Osteoblast (primary cell): ENCODE results near the gene PCDH15. TPM values are rescaled to one million over a fixed set of nuclear protein-coding genes. Genes with fewer than 3 reads are reported as not detected.
A peak's percentile ranks its signal among the peaks of the same experiment; 100 is the strongest.

Experiments
- DNase-seq: peaks from one replicate; pipeline ENCODE4 v3.0.0; 2011; ENCODE audit warnings: low spot score, mixed read lengths; ENCODE audit not compliant: insufficient read length; ENCODE audit errors: missing footprints
- H2AFZ ChIP-seq: 2 replicates; pipeline ENCODE4 v1.6.0; 2011; ENCODE audit warnings: mild to moderate bottlenecking, low read length
- H3K27ac ChIP-seq: 2 replicates; pipeline ENCODE4 v1.5.1; 2011; ENCODE audit warnings: mild to moderate bottlenecking, low read depth, low read length, moderate library complexity
- H3K27me3 ChIP-seq: 2 replicates; pipeline ENCODE4 v1.6.0; 2012; ENCODE audit warnings: mild to moderate bottlenecking, control low read depth, inconsistent platforms, low read length, moderate library complexity; ENCODE audit not compliant: insufficient read depth
- H3K36me3 ChIP-seq: 2 replicates; pipeline ENCODE4 v1.5.1; 2011; ENCODE audit warnings: mild to moderate bottlenecking, low read length, control low read depth, moderate library complexity; ENCODE audit not compliant: insufficient read depth
- H3K4me1 ChIP-seq: 2 replicates; pipeline ENCODE4 v1.5.1; 2011; ENCODE audit warnings: mild to moderate bottlenecking, low read length, control low read depth, moderate library complexity; ENCODE audit not compliant: insufficient read depth
- H3K4me2 ChIP-seq: 2 replicates; pipeline ENCODE4 v1.6.0; 2011; ENCODE audit warnings: mild to moderate bottlenecking, low read length; ENCODE audit not compliant: insufficient read depth
- H3K4me3 ChIP-seq: fragments of 200-600 bp; sonication (generic); 3 replicates; pipeline ENCODE4 v1.5.1; 2012; ENCODE audit warnings: mild to moderate bottlenecking, low read length, inconsistent platforms; ENCODE audit not compliant: insufficient read depth
- H3K79me2 ChIP-seq: 2 replicates; pipeline ENCODE4 v1.6.0; 2012; ENCODE audit warnings: mild to moderate bottlenecking, low read length, control low read depth, inconsistent platforms; ENCODE audit not compliant: insufficient read depth
- H3K9me3 ChIP-seq: 2 replicates; pipeline ENCODE4 v1.5.1; 2011; ENCODE audit warnings: low read depth, low read length, control low read depth
- H4K20me1 ChIP-seq: 2 replicates; pipeline ENCODE4 v1.6.0; 2012; ENCODE audit warnings: mild to moderate bottlenecking, low read length, control low read depth; ENCODE audit not compliant: insufficient read depth
- CTCF ChIP-seq: IDR thresholded peaks from 2 replicates; pipeline ENCODE4 v1.5.1; 2011; ENCODE audit warnings: mild to moderate bottlenecking, low read depth, low read length, moderate library complexity; ENCODE audit errors: extremely low read depth
- total RNA-seq: library from RNA; depleted of rRNA; stranded (reverse); fragments of >200 nt; gene quantifications from 2 replicates; pipeline ENCODE4 v1.2.3, GENCODE V29; 2012

The PCDH15 gene
- total RNA-seq, 1 donor: not detected

DNA sequence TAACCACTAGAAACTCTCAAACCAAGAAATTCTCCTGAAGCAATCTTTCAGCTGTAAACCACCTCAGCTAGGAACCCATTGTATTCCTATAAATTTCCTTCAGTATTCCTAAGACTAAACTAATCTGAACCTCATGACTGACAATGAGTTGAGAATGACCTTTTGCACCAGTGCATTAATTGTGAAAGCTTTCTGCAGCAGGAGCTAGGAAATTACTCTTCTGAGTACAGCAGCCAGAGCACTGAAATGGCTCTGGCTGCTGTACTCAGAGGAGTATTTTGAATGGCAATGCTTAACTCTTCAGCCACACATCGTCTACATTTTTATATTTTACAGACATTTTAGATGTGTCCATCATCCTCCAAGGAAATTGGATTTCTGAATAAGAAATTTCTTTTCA lies 109.7 kb downstream of the PCDH15 start:
- Histone ChIP-seq H3K9me3 (no peaks in the 10 kb centered on the region), H3K4me1 (no peaks in the 10 kb centered on the region), H2AFZ (no peak overlapping the region), H3K27me3 (no peaks in the 10 kb centered on the region), H3K27ac (no peak overlapping the region), H4K20me1 (no peaks in the 10 kb centered on the region), H3K79me2 (no peaks in the 10 kb centered on the region), H3K4me2 (no peak overlapping the region), H3K36me3 (no peaks in the 10 kb centered on the region), H3K4me3 (no peak overlapping the region)
- no peak for TF ChIP-seq CTCF
- peak; percentile 0 for DNase-seq

GRCh38 chr10:54682554-54682953 lies 118.5 kb downstream of the PCDH15 start:
- no peaks in the 10 kb centered on the region for H4K20me1 ChIP-seq

GRCh38 chr10:54681136-54681535 lies 119.9 kb downstream of the PCDH15 start:
- no peak overlapping the region for H3K4me3 ChIP-seq
- no peaks in the 10 kb centered on the region for H3K79me2 ChIP-seq
- DNase-seq: no peak
- no peak overlapping the region for H3K27ac ChIP-seq
- H2AFZ ChIP-seq: no peak overlapping the region
- H3K4me2 ChIP-seq: no peak overlapping the region
- no peak for TF ChIP-seq CTCF
- H3K9me3 ChIP-seq: no peaks in the 10 kb centered on the region
- no peaks in the 10 kb centered on the region for H4K20me1 ChIP-seq
- no peaks in the 10 kb centered on the region for H3K36me3 ChIP-seq
- H3K27me3 ChIP-seq: no peaks in the 10 kb centered on the region
- H3K4me1 ChIP-seq: no peaks in the 10 kb centered on the region

More at GRCh38 chr10:54682554-54682953, 118.5 kb downstream of the PCDH15 start:
- no peak for TF ChIP-seq CTCF
- DNase-seq: no peak
- Histone ChIP-seq H3K4me3 (no peak overlapping the region), H3K79me2 (no peaks in the 10 kb centered on the region), H3K27me3 (no peaks in the 10 kb centered on the region), H3K27ac (no peak overlapping the region), H3K9me3 (no peaks in the 10 kb centered on the region), H3K4me1 (no peaks in the 10 kb centered on the region), H3K36me3 (no peaks in the 10 kb centered on the region), H3K4me2 (no peak overlapping the region), H2AFZ (no peak overlapping the region)

GRCh38 chr10:54667136-54667535 lies 133.9 kb downstream of the PCDH15 start:
- Histone ChIP-seq H3K4me3 (no peak overlapping the region), H3K36me3 (no peaks in the 10 kb centered on the region), H3K9me3 (peaks cover 4% of the 10 kb centered on the region), H2AFZ (no peak overlapping the region), H4K20me1 (no peaks in the 10 kb centered on the region), H3K27me3 (no peaks in the 10 kb centered on the region), H3K79me2 (no peaks in the 10 kb centered on the region), H3K27ac (no peak overlapping the region), H3K4me2 (no peak overlapping the region), H3K4me1 (no peaks in the 10 kb centered on the region)
- no peak for TF ChIP-seq CTCF
- DNase-seq: no peak
